HepG2 (cell line): Measurements from ENCODE around the gene CCDC175. TPM values are rescaled to one million over a fixed set of nuclear protein-coding genes. Genes with fewer than 3 reads are reported as not detected.

ENCODE experiments used
- BRF2 ChIP-seq: sonication (generic); formaldehyde crosslinking; IDR thresholded peaks from 2 replicates; pipeline ENCODE4 v1.8.1; 2022; ENCODE audit warnings: mild to moderate bottlenecking, missing genetic modification reagents
- DBP ChIP-seq: sonication (generic); formaldehyde crosslinking; IDR thresholded peaks from 2 replicates; pipeline ENCODE4 v1.4.0; 2020; ENCODE audit warnings: missing genetic modification reagents; ENCODE audit errors: not compliant biosample characterization
- DZIP1 ChIP-seq: sonication (generic); formaldehyde crosslinking; IDR thresholded peaks from 2 replicates; pipeline ENCODE4 v1.5.0; 2020; ENCODE audit warnings: mild to moderate bottlenecking, missing genetic modification reagents
- ELK4 ChIP-seq: sonication (generic); formaldehyde crosslinking; IDR thresholded peaks from 2 replicates; pipeline ENCODE4 v1.9.0; 2021; ENCODE audit warnings: missing genetic modification reagents, borderline replicate concordance
- JUND ChIP-seq: sonication (generic); formaldehyde crosslinking; IDR thresholded peaks from 2 replicates; pipeline ENCODE4 v1.8.0; 2022; ENCODE audit warnings: mild to moderate bottlenecking, missing genetic modification reagents
- KDM2A ChIP-seq: sonication (generic); formaldehyde crosslinking; IDR thresholded peaks from 2 replicates; pipeline ENCODE4 v1.4.0; 2020; ENCODE audit warnings: low read depth, missing genetic modification reagents, borderline replicate concordance
- PITX1 ChIP-seq: sonication (generic); formaldehyde crosslinking; IDR thresholded peaks from 2 replicates; pipeline ENCODE4 v1.5.1; 2020; ENCODE audit warnings: mild to moderate bottlenecking, missing genetic modification reagents
- RFXANK ChIP-seq: IDR thresholded peaks from 2 replicates; pipeline ENCODE4 v1.6.1; 2016
- TRIM24 ChIP-seq: sonication (generic); formaldehyde crosslinking; IDR thresholded peaks from 2 replicates; pipeline ENCODE4 v1.8.0; 2022; ENCODE audit warnings: mild to moderate bottlenecking, missing genetic modification reagents
- ZBTB40 ChIP-seq, 2 experiments: fragments of 450-650 bp in 1 of 2; sonication (generic) in 1 of 2; formaldehyde crosslinking in 1 of 2; IDR thresholded peaks; 2 replicates each; pipeline versions ENCODE4 v1.6.1 to v1.8.0; 2016 to 2022; ENCODE audit warnings: antibody characterized with exemption in 1 of 2, mild to moderate bottlenecking in 1 of 2, missing genetic modification reagents in 1 of 2
- ZNF782 ChIP-seq: sonication (generic); formaldehyde crosslinking; IDR thresholded peaks from 2 replicates; pipeline ENCODE4 v1.4.0; 2020; ENCODE audit warnings: missing genetic modification reagents, mild to moderate bottlenecking, borderline replicate concordance
- polyA plus RNA-seq, 8 experiments: library from polyadenylated mRNA; depleted of rRNA in 3 of 8; stranded (reverse) in 7 of 8; unstranded in 1 of 8; fragments of >200 nt; fragmentation: Illumina TruSeq in 4 of 8; extraction: Trizol in 4 of 8; gene quantifications; 2 replicates each; pipeline versions ENCODE4 v1.2.1 to v1.2.3, GENCODE V29; 2011 to 2016; ENCODE audit warnings: low read depth in 4 of 8, missing spikeins in 1 of 8, mixed read lengths in 1 of 8; ENCODE audit not compliant: insufficient read depth in 1 of 8
- total RNA-seq, 5 experiments: library from RNA; depleted of rRNA; stranded (reverse); fragments of >200 nt; fragmentation: Illumina TruSeq; extraction: Trizol; gene quantifications; 2 replicates each; pipeline ENCODE4 v1.2.3, GENCODE V29; 2016; ENCODE audit warnings: low read depth in 1 of 5

Gene CCDC175
- total and polyA plus RNA-seq, 2 of the 13 experiments (the other 11 are each of a cell fraction or from before 2014, with no cell fraction given) = not detected

GRCh38 chr14:59483819-59484638 is 92.6 kb downstream of the CCDC175 start, which contains the start of the genes JKAMP and L3HYPDH (continued):
- peak; percentile 99 for TF ChIP-seq DBP (CRISPR knock-in tag)
- peak; percentile 91 for TF ChIP-seq PITX1 (CRISPR knock-in tag)
- peak; percentile 69; the same call in 1 of the 2 replicates for TF ChIP-seq BRF2
- TF ChIP-seq TRIM24 (CRISPR knock-in tag) = no peak; the same call in 1 of the 2 replicates
- no peak for TF ChIP-seq ZBTB40 (IDR thresholded peaks at IDR 0.05)
- peak; percentile 94 for TF ChIP-seq ZBTB40 (CRISPR knock-in tag; IDR thresholded peaks at IDR 0.05)
- TF ChIP-seq ZNF782 (CRISPR knock-in tag) = peak; percentile 93; the same call in 1 of the 2 replicates
- peak; percentile 93 for TF ChIP-seq KDM2A (CRISPR knock-in tag)
- peak; percentile 34; the same call in 1 of the 2 replicates for TF ChIP-seq JUND
- TF ChIP-seq ELK4 (CRISPR knock-in tag) = peak; percentile 70; the same call in 1 of the 2 replicates
- TF ChIP-seq RFXANK (CRISPR knock-in tag) = no peak
- no peak; the same call in 1 of the 2 replicates for TF ChIP-seq DZIP1 (CRISPR knock-in tag)
